Ectodermal cell (in vitro differentiated cells): ENCODE data around the gene SLC39A12.

Experiments
- H3K27ac ChIP-seq: 2 replicates; pipeline ENCODE4 v1.7.0; 2013; ENCODE audit warnings: mild to moderate bottlenecking, low read depth, low read length; ENCODE audit not compliant: insufficient read depth, poor library complexity, severe bottlenecking
- H3K27me3 ChIP-seq: 2 replicates; pipeline ENCODE4 v1.7.0; 2013; ENCODE audit warnings: mild to moderate bottlenecking, low read length; ENCODE audit not compliant: insufficient read depth, control insufficient read depth, poor library complexity, severe bottlenecking
- H3K36me3 ChIP-seq: one replicate; pipeline ENCODE4 v1.7.0; 2013; ENCODE audit warnings: low read length; ENCODE audit not compliant: control insufficient read depth, insufficient read depth
- H3K4me1 ChIP-seq: one replicate; pipeline ENCODE4 v1.7.0; 2013; ENCODE audit warnings: low read length; ENCODE audit not compliant: control insufficient read depth, insufficient read depth
- H3K4me3 ChIP-seq: 2 replicates; pipeline ENCODE4 v1.7.0; 2013; ENCODE audit warnings: low read depth, low read length, control low read depth; ENCODE audit not compliant: insufficient read depth
- H3K9me3 ChIP-seq: 2 replicates; pipeline ENCODE4 v1.7.0; 2013; ENCODE audit warnings: mild to moderate bottlenecking, low read length, moderate library complexity; ENCODE audit not compliant: control insufficient read depth
- WGBS, 2 experiments: methylation state at CpG; one replicate each; pipeline ENCODE4 v1.1.7; 2013; ENCODE audit warnings: missing lambda C conversion rate in 2 of 2; 5-methylcytosine and 5-hydroxymethylcytosine counted together

The SLC39A12 gene

GRCh38 chr10:18085855-18086254, 134.1 kb downstream of the SLC39A12 start:
- Histone ChIP-seq H3K4me3 (no peak overlapping the region), H3K4me1 (no peaks in the 10 kb centered on the region), H3K27ac (no peak overlapping the region), H3K36me3 (no peaks in the 10 kb centered on the region), H3K27me3 (no peaks in the 10 kb centered on the region), H3K9me3 (no peaks in the 10 kb centered on the region)
- WGBS, 2 experiments = 88% methylated on average over 4 of the region's 4 CpGs

GRCh38 chr10:18086746-18087145, 135.0 kb downstream of the SLC39A12 start:
- H3K27me3 ChIP-seq = no peaks in the 10 kb centered on the region
- no peaks in the 10 kb centered on the region for H3K4me1 ChIP-seq
- H3K4me3 ChIP-seq = no peak overlapping the region
- no peaks in the 10 kb centered on the region for H3K9me3 ChIP-seq
- no peaks in the 10 kb centered on the region for H3K36me3 ChIP-seq
- H3K27ac ChIP-seq = no peak overlapping the region

DNA sequence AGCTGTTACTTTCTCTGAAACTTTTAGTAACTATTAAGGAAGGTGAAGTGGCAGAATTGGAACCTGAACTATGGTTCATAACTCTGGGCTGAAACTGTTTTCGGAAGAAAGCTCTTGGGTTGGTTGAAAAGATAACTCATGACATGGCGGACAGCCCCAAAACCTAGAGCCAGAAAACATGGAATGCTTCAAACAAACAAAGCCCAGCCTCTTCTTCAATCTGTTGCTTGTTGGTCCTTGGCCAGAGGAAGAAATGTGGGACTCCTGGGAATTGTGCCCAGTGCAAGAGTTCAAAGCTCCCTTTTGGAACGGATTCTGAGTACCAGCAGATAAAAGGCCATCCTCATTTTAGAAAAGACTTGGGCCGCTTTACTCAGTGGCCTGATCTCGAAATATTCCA, 135.6 kb downstream of the SLC39A12 start:
- H3K4me1 ChIP-seq = no peaks in the 10 kb centered on the region
- WGBS, 2 experiments = 91 to 95% methylated on average over 5 of the region's 5 CpGs
- no peaks in the 10 kb centered on the region for H3K9me3 ChIP-seq
- H3K4me3 ChIP-seq = no peak overlapping the region
- H3K36me3 ChIP-seq = no peaks in the 10 kb centered on the region
- H3K27me3 ChIP-seq = no peaks in the 10 kb centered on the region
- no peak overlapping the region for H3K27ac ChIP-seq
